Measurements from ENCODE around the gene IL22RA1. TPM values are rescaled to one million over a fixed set of nuclear protein-coding genes. Genes with fewer than 3 reads are reported as not detected.

Gene IL22RA1
- total and polyA plus RNA-seq, 9 of the 15 experiments (the other 6 are each of a cell fraction or from before 2014, with no cell fraction given) = not detected

DNA sequence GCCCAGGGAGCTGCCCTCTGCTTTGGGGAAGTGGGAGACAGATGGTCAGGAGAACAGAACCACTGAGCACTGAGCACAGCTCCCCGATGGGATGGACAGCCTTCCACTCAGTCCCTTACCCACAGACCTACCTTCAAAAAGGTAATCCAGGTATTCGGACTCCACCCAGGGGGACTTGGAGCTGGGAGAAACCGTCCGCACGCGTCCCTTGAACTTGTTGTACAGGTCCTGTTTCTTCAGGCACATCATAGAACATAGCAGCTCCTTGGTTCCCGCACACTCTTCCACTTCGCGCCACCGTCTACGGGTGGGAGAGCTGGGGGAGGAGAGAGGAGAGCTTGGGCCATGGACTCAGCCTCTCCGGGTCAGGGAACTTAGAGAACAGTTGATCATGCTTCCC lies 26.3 kb upstream of the IL22RA1 start:
- H3K4me2 ChIP-seq (ENCODE audit: insufficient read depth, low read length) = no peak overlapping the region
- ChIA-PET POLR2A (interaction anchor here (0.7 to 1.4 kb wide), 7 partner anchors 9 to 584 kb away, joined by 3 to 5 read pairs (median 3); no protein-coding TSS in a partner anchor), CTCF (ENCODE audit: low intra/inter-chr PET ratio) (no interaction called here)
- H3K36me3 ChIP-seq (ENCODE audit: control insufficient read depth, insufficient read depth, low read length) = no peaks in the 10 kb centered on the region
- H3K27ac ChIP-seq (ENCODE audit: extremely low read depth, low read depth, low read length) = no peak overlapping the region
- no peak for ATAC-seq
- H2AFZ ChIP-seq (ENCODE audit: low read depth, low read length) = no peak overlapping the region
- intact Hi-C loops (cut with micrococcal nuclease) (no loop called here), in situ Hi-C loops (cut with MboI) (no loop called here)
- H3K9ac ChIP-seq (ENCODE audit: insufficient read depth in 1 of 2, low read depth in 2 of 2, low read length in 2 of 2) = no peak overlapping the region
- H3K4me1 ChIP-seq (replicated peaks in 1 of 2; ENCODE audit: control insufficient read depth in 2 of 2, insufficient read depth in 2 of 2, low read length in 2 of 2) = no peaks in the 10 kb centered on the region
- no peaks in the 10 kb centered on the region for H3K9me1 ChIP-seq (ENCODE audit: control insufficient read depth, insufficient read depth, low read length)
- no peak overlapping the region for H3K4me3 ChIP-seq
- no peak for DNase-seq (ENCODE audit: extremely low read depth in 1 of 4, low spot score in 3 of 4)
- 3% methylated on average over 12 of the region's 12 CpGs for WGBS (ENCODE audit: insufficient coverage, low coverage, missing lambda C conversion rate)
- no peaks in the 10 kb centered on the region for H3K79me2 ChIP-seq (ENCODE audit: control insufficient read depth, insufficient read depth, low read length)
- TF ChIP-seq PML (IDR thresholded peaks at IDR 0.05; ENCODE audit: low read length) (no peak), ELF2 (CRISPR knock-in tag; IDR thresholded peaks at IDR 0.05) (no peak)
- FAIRE-seq = no peak
- peaks cover 36 to 53% of the 10 kb centered on the region in 2 experiments for H3K27me3 ChIP-seq (ENCODE audit: control insufficient read depth in 2 of 2, insufficient read depth in 2 of 2, low read length in 2 of 2)
- H4K20me1 ChIP-seq (replicated peaks; ENCODE audit: control insufficient read depth, insufficient read depth, low read length) = peaks cover 3% of the 10 kb centered on the region; the same call in 1 of the 2 replicates
- H3K9me3 ChIP-seq (replicated peaks; ENCODE audit: control insufficient read depth, insufficient read depth, low read depth, low read length) = no peaks in the 10 kb centered on the region
- no TSS peak for BruUV-seq (replicated peaks)

DNA sequence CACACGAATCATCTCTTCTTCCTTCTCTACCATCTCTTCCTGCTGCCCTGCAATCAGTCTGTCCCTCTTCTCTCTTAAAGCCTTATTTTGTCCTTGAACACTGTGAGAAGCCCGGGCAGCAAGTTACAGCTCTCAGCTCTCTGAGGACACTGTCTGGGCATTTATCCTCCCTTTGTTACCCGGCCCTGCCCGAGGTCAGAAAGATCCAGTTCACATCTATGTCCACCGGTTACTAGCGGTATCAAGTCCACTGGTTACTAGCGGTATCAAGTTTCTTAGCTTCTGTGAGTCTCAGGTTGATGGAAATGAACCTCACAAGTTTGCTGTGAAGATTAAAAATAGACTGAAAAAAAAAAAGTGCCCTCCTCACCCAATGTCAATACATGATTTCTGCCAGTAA lies 25.3 kb upstream of the IL22RA1 start:
- DNase-seq (ENCODE audit: extremely low read depth in 1 of 4, low spot score in 3 of 4) = no peak
- Histone ChIP-seq H3K4me2 (ENCODE audit: insufficient read depth, low read length) (no peak overlapping the region), H3K9me3 (replicated peaks; ENCODE audit: control insufficient read depth, insufficient read depth, low read depth, low read length) (no peaks in the 10 kb centered on the region), H3K9ac (ENCODE audit: insufficient read depth in 1 of 2, low read depth in 2 of 2, low read length in 2 of 2) (no peak overlapping the region), H3K4me3 (no peak overlapping the region), H3K27me3 (ENCODE audit: control insufficient read depth in 2 of 2, insufficient read depth in 2 of 2, low read length in 2 of 2) (peaks cover 41 to 63% of the 10 kb centered on the region in 2 experiments), H2AFZ (ENCODE audit: low read depth, low read length) (no peak overlapping the region), H3K9me1 (ENCODE audit: control insufficient read depth, insufficient read depth, low read length) (no peaks in the 10 kb centered on the region), H3K4me1 (replicated peaks in 1 of 2; ENCODE audit: control insufficient read depth in 2 of 2, insufficient read depth in 2 of 2, low read length in 2 of 2) (no peaks in the 10 kb centered on the region), H4K20me1 (replicated peaks; ENCODE audit: control insufficient read depth, insufficient read depth, low read length) (peaks cover 6% of the 10 kb centered on the region; the same call in 1 of the 2 replicates), H3K36me3 (ENCODE audit: control insufficient read depth, insufficient read depth, low read length) (no peaks in the 10 kb centered on the region), H3K27ac (ENCODE audit: extremely low read depth, low read depth, low read length) (no peak overlapping the region), H3K79me2 (ENCODE audit: control insufficient read depth, insufficient read depth, low read length) (no peaks in the 10 kb centered on the region)
- no peak for ATAC-seq
- in situ Hi-C loops (cut with MboI) = no loop called here
- intact Hi-C loops (cut with micrococcal nuclease) = no loop called here
- BruUV-seq (replicated peaks) = no TSS peak
- POLR2A ChIA-PET = interaction anchor here (0.8 to 1.3 kb wide), 2 partner anchors 17 kb away, joined by 3 to 4 read pairs; no protein-coding TSS in a partner anchor
- FAIRE-seq = no peak
- 0% methylated on average over 7 of the region's 7 CpGs for WGBS (ENCODE audit: insufficient coverage, low coverage, missing lambda C conversion rate)
- CTCF ChIA-PET (ENCODE audit: low intra/inter-chr PET ratio) = no interaction called here
- TF ChIP-seq, protein P1, sequence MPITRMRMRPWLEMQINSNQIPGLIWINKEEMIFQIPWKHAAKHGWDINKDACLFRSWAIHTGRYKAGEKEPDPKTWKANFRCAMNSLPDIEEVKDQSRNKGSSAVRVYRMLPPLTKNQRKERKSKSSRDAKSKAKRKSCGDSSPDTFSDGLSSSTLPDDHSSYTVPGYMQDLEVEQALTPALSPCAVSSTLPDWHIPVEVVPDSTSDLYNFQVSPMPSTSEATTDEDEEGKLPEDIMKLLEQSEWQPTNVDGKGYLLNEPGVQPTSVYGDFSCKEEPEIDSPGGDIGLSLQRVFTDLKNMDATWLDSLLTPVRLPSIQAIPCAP (CRISPR knock-in tag; IDR thresholded peaks at IDR 0.05; ENCODE audit: borderline replicate concordance) = no peak
- TF ChIP-seq GATAD2A (IDR thresholded peaks at IDR 0.05) (no peak), NCOA6 (IDR thresholded peaks at IDR 0.05) (no peak)

Data from K562 (cell line).